Activated CD8-positive, alpha-beta T cell treated with anti-CD3 and anti-CD28 coated beads for 36 hours (primary cell): ENCODE results near the gene SLC2A10. TPM values are rescaled to one million over a fixed set of nuclear protein-coding genes. Genes with fewer than 3 reads are reported as not detected.

Experiments used
- ATAC-seq: fragments of 200-7000 bp; cut with Tn5 transposase; one replicate; pipeline ENCODE4 v1.10.0; 2021; ENCODE audit warnings: mild to moderate bottlenecking, moderate library complexity
- CTCF ChIA-PET: fragments of 350-600 bp; sonication (Branson Sonifier 250); formaldehyde crosslinking; loops from one replicate; lab custom pipeline; 2021; ENCODE audit warnings: antibody characterized with exemption; lab: Charles Lee
- POLR2A ChIA-PET: fragments of 350-600 bp; sonication (Branson Sonifier 250); formaldehyde crosslinking; loops from one replicate; lab custom pipeline; 2021; ENCODE audit warnings: antibody characterized with exemption; lab: Charles Lee
- DNase-seq: peaks from one replicate; pipeline ENCODE4 v3.0.0-alpha.2; 2020
- H3K27ac Mint-ChIP-seq: one replicate; pipeline ENCODE4 v1.8.0; 2021; ENCODE audit warnings: mild to moderate bottlenecking, mixed read lengths
- H3K27me3 Mint-ChIP-seq: one replicate; pipeline ENCODE4 v1.8.0; 2021; ENCODE audit warnings: mixed read lengths
- H3K36me3 Mint-ChIP-seq: one replicate; pipeline ENCODE4 v1.8.0; 2021; ENCODE audit warnings: low read depth, mixed read lengths
- H3K4me1 Mint-ChIP-seq: one replicate; pipeline ENCODE4 v1.8.0; 2021; ENCODE audit warnings: low read depth, mixed read lengths
- H3K4me3 Mint-ChIP-seq: one replicate; pipeline ENCODE4 v1.8.0; 2021; ENCODE audit warnings: mild to moderate bottlenecking, moderate library complexity, mixed read lengths
- H3K9me3 Mint-ChIP-seq: one replicate; pipeline ENCODE4 v1.8.0; 2021; ENCODE audit warnings: mixed read lengths
- intact Hi-C: fragments of 100-400 bp; cut with micrococcal nuclease; formaldehyde crosslinking; loops from one replicate; pipeline ENCODE4 v1.10.0; 2022
- total RNA-seq, 2 experiments: library from RNA; stranded (reverse); gene quantifications; one replicate each; pipeline ENCODE4 v1.2.3, GENCODE V29; 2021
- TF ChIP-seq, protein P1 (sequence below): fragments of 200-600 bp; IDR thresholded peaks from one replicate; pipeline ENCODE4 v1.8.0; 2022; ENCODE audit warnings: antibody characterized with exemption, mild to moderate bottlenecking

SLC2A10 gene
- total RNA-seq, 2 experiments from 2014 or later = not detected

DNA sequence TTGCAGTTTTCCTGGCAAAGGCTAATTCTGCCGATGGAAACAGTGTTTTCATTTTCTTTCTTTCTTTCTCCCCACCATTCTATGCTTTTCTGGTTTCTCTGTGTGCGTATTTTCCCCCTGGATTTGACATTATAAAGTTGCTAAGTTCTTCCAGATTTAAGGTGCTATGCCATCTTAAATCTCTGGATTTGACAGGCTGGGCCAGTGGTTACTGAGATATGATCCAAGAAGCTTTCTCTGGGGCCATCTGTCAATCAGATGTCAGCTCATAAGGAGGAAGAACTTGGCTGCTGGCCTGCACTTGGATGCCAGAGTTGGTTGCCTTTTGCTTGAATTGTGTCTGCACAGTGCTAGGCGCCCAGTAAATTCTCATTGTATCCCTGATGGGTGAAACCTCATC is 39.7 kb downstream of the SLC2A10 start:
- H3K27ac Mint-ChIP-seq = no peak overlapping the region
- CTCF ChIA-PET = no interaction called here

DNA sequence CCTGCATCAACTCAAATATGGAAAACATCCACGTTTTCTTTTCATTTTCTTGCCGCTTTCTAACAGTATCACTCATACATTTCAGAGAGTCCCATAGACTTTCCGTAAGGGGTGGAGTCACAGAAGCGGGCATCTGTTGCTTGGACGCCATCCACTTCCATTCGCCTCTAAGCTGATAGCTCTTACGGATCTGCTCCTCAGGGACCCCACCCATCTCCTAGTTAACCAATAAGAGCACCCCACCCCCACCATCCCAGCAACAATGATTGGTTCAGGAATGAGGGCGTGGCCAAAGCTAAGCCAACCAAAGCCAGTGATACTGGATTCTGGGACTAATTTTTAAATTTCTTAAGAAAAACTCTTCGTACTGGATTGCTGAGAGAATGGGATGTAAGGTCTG is 42.4 kb downstream of the SLC2A10 start:
- H3K9me3 Mint-ChIP-seq = no peaks in the 10 kb centered on the region
- H3K36me3 Mint-ChIP-seq = no peaks in the 10 kb centered on the region
- ATAC-seq (no peak), DNase-seq (no peak)
- H3K4me1 Mint-ChIP-seq = no peaks in the 10 kb centered on the region
- H3K4me3 Mint-ChIP-seq = no peak overlapping the region
- CTCF ChIA-PET = interaction anchor here (0.6 to 3.2 kb wide), 5 partner anchors 11 to 454 kb away, joined by 3 to 7 read pairs (median 4); no protein-coding TSS in a partner anchor
- H3K27me3 Mint-ChIP-seq = peaks cover 23% of the 10 kb centered on the region
- H3K27ac Mint-ChIP-seq = no peak overlapping the region
- POLR2A ChIA-PET = no interaction called here
- TF ChIP-seq, protein P1, sequence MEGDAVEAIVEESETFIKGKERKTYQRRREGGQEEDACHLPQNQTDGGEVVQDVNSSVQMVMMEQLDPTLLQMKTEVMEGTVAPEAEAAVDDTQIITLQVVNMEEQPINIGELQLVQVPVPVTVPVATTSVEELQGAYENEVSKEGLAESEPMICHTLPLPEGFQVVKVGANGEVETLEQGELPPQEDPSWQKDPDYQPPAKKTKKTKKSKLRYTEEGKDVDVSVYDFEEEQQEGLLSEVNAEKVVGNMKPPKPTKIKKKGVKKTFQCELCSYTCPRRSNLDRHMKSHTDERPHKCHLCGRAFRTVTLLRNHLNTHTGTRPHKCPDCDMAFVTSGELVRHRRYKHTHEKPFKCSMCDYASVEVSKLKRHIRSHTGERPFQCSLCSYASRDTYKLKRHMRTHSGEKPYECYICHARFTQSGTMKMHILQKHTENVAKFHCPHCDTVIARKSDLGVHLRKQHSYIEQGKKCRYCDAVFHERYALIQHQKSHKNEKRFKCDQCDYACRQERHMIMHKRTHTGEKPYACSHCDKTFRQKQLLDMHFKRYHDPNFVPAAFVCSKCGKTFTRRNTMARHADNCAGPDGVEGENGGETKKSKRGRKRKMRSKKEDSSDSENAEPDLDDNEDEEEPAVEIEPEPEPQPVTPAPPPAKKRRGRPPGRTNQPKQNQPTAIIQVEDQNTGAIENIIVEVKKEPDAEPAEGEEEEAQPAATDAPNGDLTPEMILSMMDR = no peak
- intact Hi-C loops = no loop called here

More for the DNA sequence above, 39.7 kb downstream of the SLC2A10 start:
- Mint-ChIP-seq H3K4me3 (no peak overlapping the region), H3K4me1 (no peaks in the 10 kb centered on the region), H3K27me3 (peaks cover 33% of the 10 kb centered on the region), H3K36me3 (no peaks in the 10 kb centered on the region), H3K9me3 (no peaks in the 10 kb centered on the region)
- DNase-seq = no peak
- intact Hi-C loops = no loop called here
- no peak for ATAC-seq
- TF ChIP-seq, protein P1 = no peak
- POLR2A ChIA-PET = interaction anchor here (1.0 kb wide), 1 partner anchor 16 kb away, joined by 3 read pairs; no protein-coding TSS in a partner anchor

DNA sequence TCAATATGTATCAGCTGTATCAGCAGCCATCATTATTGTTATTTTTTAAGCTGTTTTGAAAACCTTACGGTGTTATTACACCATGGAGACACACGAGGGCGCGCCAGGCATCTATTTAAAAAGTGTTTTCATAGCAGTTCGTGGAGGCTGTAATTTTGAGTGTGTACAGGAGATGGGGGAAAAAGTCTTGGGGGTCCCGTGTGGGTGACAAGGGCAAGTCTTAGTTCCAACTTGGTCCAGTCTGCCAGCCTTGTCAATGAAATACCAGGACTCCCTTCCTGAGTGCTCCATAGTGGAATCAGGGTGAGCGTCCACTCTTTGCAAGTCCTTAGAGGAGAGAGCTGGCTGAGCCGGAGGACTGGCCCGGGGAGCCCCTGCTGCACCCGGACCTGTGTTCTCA is 43.3 kb downstream of the SLC2A10 start:
- Mint-ChIP-seq H3K27me3 (peaks cover 17% of the 10 kb centered on the region), H3K9me3 (no peaks in the 10 kb centered on the region), H3K4me3 (no peak overlapping the region), H3K36me3 (no peaks in the 10 kb centered on the region), H3K27ac (no peak overlapping the region), H3K4me1 (no peaks in the 10 kb centered on the region)
- DNase-seq (peak; percentile 64), ATAC-seq (peak; percentile 47)
- ChIA-PET POLR2A (no interaction called here), CTCF (interaction anchor here (0.6 to 3.2 kb wide), 9 partner anchors 10 to 446 kb away, joined by 3 to 7 read pairs (median 3); no protein-coding TSS in a partner anchor)
- TF ChIP-seq, protein P1 = peak; percentile 71
- intact Hi-C loops = no loop called here

DNA sequence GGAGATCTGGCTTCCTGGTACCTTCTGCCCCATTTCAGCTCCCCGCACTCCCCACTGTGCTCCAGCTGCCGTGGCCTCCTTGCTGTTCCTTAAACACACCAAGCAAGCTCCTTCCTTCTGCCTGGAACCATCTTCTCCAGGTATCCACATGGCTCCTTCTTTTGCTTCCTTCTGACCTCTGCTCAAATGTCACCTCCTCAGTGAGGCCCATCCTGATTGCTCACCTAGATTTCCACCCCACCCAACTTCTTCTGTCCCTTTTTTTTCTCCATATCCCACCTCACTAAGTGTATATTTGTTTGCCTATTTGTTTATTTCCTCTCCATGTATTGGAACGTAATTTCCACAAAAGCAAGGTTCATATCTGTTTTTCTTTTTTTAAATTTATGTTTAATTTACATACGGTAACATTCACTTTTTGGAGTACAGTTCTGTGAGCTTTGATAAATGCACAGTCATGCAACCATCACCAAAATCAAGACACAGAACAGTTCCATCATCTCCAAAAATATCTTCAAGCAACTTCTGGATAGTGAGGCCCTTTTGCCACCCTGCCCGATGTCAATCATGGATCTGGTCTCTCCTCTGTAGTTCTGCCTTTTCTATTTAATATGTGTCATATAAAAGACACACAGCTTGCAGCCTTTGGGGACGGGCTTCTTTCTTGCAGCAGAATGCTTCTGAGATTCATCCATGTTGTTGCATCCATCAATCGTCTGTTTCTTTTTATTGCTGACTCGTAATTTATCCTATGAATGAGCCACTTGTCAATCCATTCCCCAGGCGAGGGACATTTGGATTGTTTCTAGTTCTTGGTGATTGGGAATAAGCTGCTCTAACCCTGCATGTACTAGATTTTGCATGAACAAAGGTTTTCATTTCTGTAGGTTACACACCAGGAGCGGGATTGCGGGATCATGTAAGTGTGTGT is 46.3 kb downstream of the SLC2A10 start:
- Mint-ChIP-seq H3K27me3 (peaks cover 10% of the 10 kb centered on the region), H3K27ac (no peak overlapping the region), H3K36me3 (no peaks in the 10 kb centered on the region), H3K4me3 (no peak overlapping the region), H3K4me1 (peaks cover 4% of the 10 kb centered on the region), H3K9me3 (no peaks in the 10 kb centered on the region)
- DNase-seq (no peak), ATAC-seq (no peak)
- POLR2A ChIA-PET = no interaction called here
- TF ChIP-seq, protein P1 = no peak
- CTCF ChIA-PET = interaction anchor here (1.4 to 1.8 kb wide), 4 partner anchors 8 to 628 kb away, joined by 4 to 8 read pairs (median 5); no protein-coding TSS in a partner anchor
- intact Hi-C loops = no loop called here

DNA sequence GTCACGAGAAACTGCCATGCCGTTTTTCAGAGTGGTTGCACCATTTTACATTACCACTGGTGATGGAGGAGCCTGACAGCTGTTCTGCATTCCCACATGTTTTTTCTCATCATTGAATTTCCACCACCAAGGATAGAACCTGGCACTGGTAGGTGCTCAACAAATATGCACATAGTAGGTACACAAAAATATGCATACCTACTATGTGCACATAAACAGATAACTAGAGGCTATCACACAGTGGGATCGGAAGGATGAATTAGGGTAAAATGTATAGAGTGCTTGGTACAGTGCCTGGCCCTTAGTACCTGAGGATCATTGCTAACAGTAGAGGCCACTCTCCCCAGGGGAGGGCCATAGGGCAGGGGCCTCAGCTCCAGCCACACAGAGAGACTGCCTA is 47.0 kb downstream of the SLC2A10 start:
- ATAC-seq = no peak
- intact Hi-C loops = no loop called here
- H3K27me3 Mint-ChIP-seq = peaks cover 9% of the 10 kb centered on the region
- H3K36me3 Mint-ChIP-seq = no peaks in the 10 kb centered on the region
- TF ChIP-seq, protein P1 = no peak
- no peak for DNase-seq
- no peak overlapping the region for H3K27ac Mint-ChIP-seq
- H3K9me3 Mint-ChIP-seq = no peaks in the 10 kb centered on the region
- ChIA-PET CTCF (no interaction called here), POLR2A (no interaction called here)
- peaks cover 4% of the 10 kb centered on the region for H3K4me1 Mint-ChIP-seq
- H3K4me3 Mint-ChIP-seq = no peak overlapping the region
